ENCODE data around the gene DMBT1.

Gene DMBT1

GRCh38 chr10:122650331-122650730 is 89.8 kb downstream of the DMBT1 start:
- intact Hi-C loops (cut with micrococcal nuclease) = no loop called here
- Mint-ChIP-seq H3K9me3 (no peaks in the 10 kb centered on the region), H3K4me3 (no peak overlapping the region), H3K4me1 (ENCODE audit: low read depth) (no peaks in the 10 kb centered on the region), H3K27me3 (peaks cover 8% of the 10 kb centered on the region), H3K27ac (no peak overlapping the region), H3K36me3 (ENCODE audit: low read depth) (no peaks in the 10 kb centered on the region)

- Mint-ChIP-seq H3K9me3 (no peaks in the 10 kb centered on the region), H3K4me1 (ENCODE audit: low read depth) (no peaks in the 10 kb centered on the region), H3K27ac (no peak overlapping the region), H3K27me3 (peaks cover 9% of the 10 kb centered on the region), H3K4me3 (no peak overlapping the region), H3K36me3 (ENCODE audit: low read depth) (no peaks in the 10 kb centered on the region)
- intact Hi-C loops (cut with micrococcal nuclease) = no loop called here
Observed at GRCh38 chr10:122655524-122656307, 95.2 kb downstream of the DMBT1 start.

GRCh38 chr10:122656308-122656705 is 95.8 kb downstream of the DMBT1 start:
- H3K4me1 Mint-ChIP-seq (ENCODE audit: low read depth) = no peaks in the 10 kb centered on the region
- no peak overlapping the region for H3K27ac Mint-ChIP-seq
- intact Hi-C loops (cut with micrococcal nuclease) = no loop called here
- H3K36me3 Mint-ChIP-seq (ENCODE audit: low read depth) = no peaks in the 10 kb centered on the region
- no peak overlapping the region for H3K4me3 Mint-ChIP-seq
- H3K27me3 Mint-ChIP-seq = peaks cover 9% of the 10 kb centered on the region
- no peaks in the 10 kb centered on the region for H3K9me3 Mint-ChIP-seq

GRCh38 chr10:122656741-122657140 is 96.2 kb downstream of the DMBT1 start:
- Mint-ChIP-seq H3K36me3 (ENCODE audit: low read depth) (no peaks in the 10 kb centered on the region), H3K27ac (no peak overlapping the region), H3K9me3 (no peaks in the 10 kb centered on the region), H3K4me1 (ENCODE audit: low read depth) (no peaks in the 10 kb centered on the region), H3K27me3 (peaks cover 9% of the 10 kb centered on the region), H3K4me3 (no peak overlapping the region)
- intact Hi-C loops (cut with micrococcal nuclease) = no loop called here

GRCh38 chr10:122657255-122657654 is 96.7 kb downstream of the DMBT1 start:
- Mint-ChIP-seq H3K9me3 (no peaks in the 10 kb centered on the region), H3K27ac (no peak overlapping the region), H3K4me3 (no peak overlapping the region), H3K27me3 (peaks cover 7% of the 10 kb centered on the region), H3K4me1 (ENCODE audit: low read depth) (no peaks in the 10 kb centered on the region), H3K36me3 (ENCODE audit: low read depth) (no peaks in the 10 kb centered on the region)
- intact Hi-C loops (cut with micrococcal nuclease) = no loop called here

GRCh38 chr10:122657729-122658128 is 97.2 kb downstream of the DMBT1 start:
- Mint-ChIP-seq H3K27ac (no peak overlapping the region), H3K4me1 (ENCODE audit: low read depth) (no peaks in the 10 kb centered on the region), H3K36me3 (ENCODE audit: low read depth) (no peaks in the 10 kb centered on the region), H3K27me3 (peaks cover 7% of the 10 kb centered on the region), H3K9me3 (no peaks in the 10 kb centered on the region), H3K4me3 (no peak overlapping the region)
- intact Hi-C loops (cut with micrococcal nuclease) = no loop called here

- intact Hi-C loops (cut with micrococcal nuclease) = no loop called here
- Mint-ChIP-seq H3K4me1 (ENCODE audit: low read depth) (no peaks in the 10 kb centered on the region), H3K9me3 (no peaks in the 10 kb centered on the region), H3K27ac (no peak overlapping the region), H3K27me3 (peaks cover 7% of the 10 kb centered on the region), H3K36me3 (ENCODE audit: low read depth) (no peaks in the 10 kb centered on the region), H3K4me3 (no peak overlapping the region)
Observed at GRCh38 chr10:122658356-122659049, 97.9 kb downstream of the DMBT1 start.

GRCh38 chr10:122659126-122659525 is 98.6 kb downstream of the DMBT1 start:
- no peaks in the 10 kb centered on the region for H3K36me3 Mint-ChIP-seq (ENCODE audit: low read depth)
- no peaks in the 10 kb centered on the region for H3K4me1 Mint-ChIP-seq (ENCODE audit: low read depth)
- no peak overlapping the region for H3K27ac Mint-ChIP-seq
- no peak overlapping the region for H3K4me3 Mint-ChIP-seq
- H3K27me3 Mint-ChIP-seq = peaks cover 7% of the 10 kb centered on the region
- no peaks in the 10 kb centered on the region for H3K9me3 Mint-ChIP-seq
- intact Hi-C loops (cut with micrococcal nuclease) = no loop called here

GRCh38 chr10:122659651-122660050 is 99.1 kb downstream of the DMBT1 start:
- Mint-ChIP-seq H3K4me1 (ENCODE audit: low read depth) (no peaks in the 10 kb centered on the region), H3K27me3 (peaks cover 9% of the 10 kb centered on the region), H3K27ac (no peak overlapping the region), H3K4me3 (no peak overlapping the region), H3K9me3 (no peaks in the 10 kb centered on the region), H3K36me3 (ENCODE audit: low read depth) (no peaks in the 10 kb centered on the region)
- intact Hi-C loops (cut with micrococcal nuclease) = no loop called here

- Mint-ChIP-seq H3K4me1 (ENCODE audit: low read depth) (no peaks in the 10 kb centered on the region), H3K27ac (no peak overlapping the region), H3K9me3 (no peaks in the 10 kb centered on the region), H3K27me3 (peaks cover 5% of the 10 kb centered on the region), H3K4me3 (no peak overlapping the region), H3K36me3 (ENCODE audit: low read depth) (no peaks in the 10 kb centered on the region)
- intact Hi-C loops (cut with micrococcal nuclease) = no loop called here
Observed at GRCh38 chr10:122660696-122661095, 100.1 kb downstream of the DMBT1 start.

- no peaks in the 10 kb centered on the region for H3K36me3 Mint-ChIP-seq (ENCODE audit: low read depth)
- H3K4me3 Mint-ChIP-seq = no peak overlapping the region
- intact Hi-C loops (cut with micrococcal nuclease) = no loop called here
- no peak overlapping the region for H3K27ac Mint-ChIP-seq
- peaks cover 5% of the 10 kb centered on the region for H3K27me3 Mint-ChIP-seq
- H3K9me3 Mint-ChIP-seq = no peaks in the 10 kb centered on the region
- no peaks in the 10 kb centered on the region for H3K4me1 Mint-ChIP-seq (ENCODE audit: low read depth)
Observed at GRCh38 chr10:122662231-122662630, 101.7 kb downstream of the DMBT1 start.

GRCh38 chr10:122663516-122664130 is 103.1 kb downstream of the DMBT1 start:
- Mint-ChIP-seq H3K27ac (no peak overlapping the region), H3K36me3 (ENCODE audit: low read depth) (no peaks in the 10 kb centered on the region), H3K9me3 (no peaks in the 10 kb centered on the region), H3K4me3 (no peak overlapping the region), H3K27me3 (peaks cover 5% of the 10 kb centered on the region), H3K4me1 (ENCODE audit: low read depth) (no peaks in the 10 kb centered on the region)
- intact Hi-C loops (cut with micrococcal nuclease) = no loop called here

- H3K4me1 Mint-ChIP-seq (ENCODE audit: low read depth) = no peaks in the 10 kb centered on the region
- no peaks in the 10 kb centered on the region for H3K36me3 Mint-ChIP-seq (ENCODE audit: low read depth)
- H3K27me3 Mint-ChIP-seq = peaks cover 5% of the 10 kb centered on the region
- intact Hi-C loops (cut with micrococcal nuclease) = no loop called here
- H3K9me3 Mint-ChIP-seq = no peaks in the 10 kb centered on the region
- no peak overlapping the region for H3K27ac Mint-ChIP-seq
- no peak overlapping the region for H3K4me3 Mint-ChIP-seq
Observed at GRCh38 chr10:122664501-122664900, 103.9 kb downstream of the DMBT1 start.

GRCh38 chr10:122665329-122665860 is 104.8 kb downstream of the DMBT1 start:
- Mint-ChIP-seq H3K27me3 (peaks cover 5% of the 10 kb centered on the region), H3K4me3 (no peak overlapping the region), H3K36me3 (ENCODE audit: low read depth) (no peaks in the 10 kb centered on the region), H3K9me3 (no peaks in the 10 kb centered on the region), H3K4me1 (ENCODE audit: low read depth) (no peaks in the 10 kb centered on the region), H3K27ac (no peak overlapping the region)
- intact Hi-C loops (cut with micrococcal nuclease) = no loop called here

Measured in dendritic cell treated with granulocyte-macrophage colony-stimulating factor and Interleukin-4, amounts not matched to agents 40 ng/mL and 50 ng/mL, for 4 days (primary cell).